HepG2 (cell line): Measurements from ENCODE around the gene C10orf67. TPM values are rescaled to one million over a fixed set of nuclear protein-coding genes. Genes with fewer than 3 reads are reported as not detected.

Source experiments
- EEA1 ChIP-seq: sonication (generic); formaldehyde crosslinking; IDR thresholded peaks from 2 replicates; pipeline ENCODE4 v1.5.1; 2020; ENCODE audit warnings: mild to moderate bottlenecking, missing genetic modification reagents, borderline replicate concordance
- GATAD1 ChIP-seq: IDR thresholded peaks from 2 replicates; pipeline ENCODE4 v1.6.1; 2016; ENCODE audit warnings: missing genetic modification reagents, missing compliant biosample characterization
- MLLT10 ChIP-seq: sonication (generic); formaldehyde crosslinking; IDR thresholded peaks from 2 replicates; pipeline ENCODE4 v1.4.0; 2020; ENCODE audit warnings: missing genetic modification reagents
- NFE2 ChIP-seq: sonication (generic); formaldehyde crosslinking; IDR thresholded peaks from 2 replicates; pipeline ENCODE4 v1.4.0; 2020; ENCODE audit warnings: missing genetic modification reagents
- PHF21A ChIP-seq: sonication (generic); formaldehyde crosslinking; IDR thresholded peaks from 2 replicates; pipeline ENCODE4 v1.5.0; 2020; ENCODE audit warnings: mild to moderate bottlenecking, missing genetic modification reagents
- PRMT3 ChIP-seq: sonication (generic); formaldehyde crosslinking; IDR thresholded peaks from 2 replicates; pipeline ENCODE4 v1.8.1; 2022; ENCODE audit warnings: low read depth, mild to moderate bottlenecking, moderate library complexity, missing genetic modification reagents, borderline replicate concordance
- RNF2 ChIP-seq: fragments of 450-650 bp; conservative IDR thresholded peaks from 2 replicates; pipeline ENCODE4 v1.6.1; 2016; ENCODE audit warnings: low read depth
- YY1 ChIP-seq: IDR thresholded peaks from 2 replicates; pipeline ENCODE4 v1.6.1; 2011; ENCODE audit warnings: low read length, low read depth, moderate library complexity, mild to moderate bottlenecking; ENCODE audit not compliant: insufficient read depth, insufficient replicate concordance
- ZBTB38 ChIP-seq: sonication (generic); formaldehyde crosslinking; IDR thresholded peaks from 2 replicates; pipeline ENCODE4 v1.5.1; 2020; ENCODE audit warnings: mild to moderate bottlenecking, missing genetic modification reagents
- ZNF234 ChIP-seq: sonication (generic); formaldehyde crosslinking; conservative IDR thresholded peaks from 2 replicates; pipeline ENCODE4 v1.5.1; 2020; ENCODE audit warnings: mild to moderate bottlenecking, missing genetic modification reagents
- ZNF337 ChIP-seq: sonication (generic); formaldehyde crosslinking; IDR thresholded peaks from 2 replicates; pipeline ENCODE4 v1.5.1; 2020; ENCODE audit warnings: missing genetic modification reagents, low read depth, mild to moderate bottlenecking, borderline replicate concordance
- ZNF468 ChIP-seq: sonication (generic); formaldehyde crosslinking; IDR thresholded peaks from 2 replicates; pipeline ENCODE4 v1.8.0; 2022; ENCODE audit warnings: mild to moderate bottlenecking, moderate library complexity, missing genetic modification reagents
- ZNF629 ChIP-seq: sonication (generic); formaldehyde crosslinking; conservative IDR thresholded peaks from 2 replicates; pipeline ENCODE4 v1.5.0; 2020; ENCODE audit warnings: missing genetic modification reagents
- ZNF777 ChIP-seq: sonication (generic); formaldehyde crosslinking; IDR thresholded peaks from 2 replicates; pipeline ENCODE4 v1.4.0; 2020; ENCODE audit warnings: missing genetic modification reagents
- ZNF816 ChIP-seq: sonication (generic); formaldehyde crosslinking; IDR thresholded peaks from 2 replicates; pipeline ENCODE4 v1.8.0; 2022; ENCODE audit warnings: missing genetic modification reagents, mild to moderate bottlenecking, borderline replicate concordance
- polyA plus RNA-seq, 8 experiments: library from polyadenylated mRNA; depleted of rRNA in 3 of 8; stranded (reverse) in 7 of 8; unstranded in 1 of 8; fragments of >200 nt; fragmentation: Illumina TruSeq in 4 of 8; extraction: Trizol in 4 of 8; gene quantifications; 2 replicates each; pipeline versions ENCODE4 v1.2.1 to v1.2.3, GENCODE V29; 2011 to 2016; ENCODE audit warnings: low read depth in 4 of 8, missing spikeins in 1 of 8, mixed read lengths in 1 of 8; ENCODE audit not compliant: insufficient read depth in 1 of 8
- total RNA-seq, 5 experiments: library from RNA; depleted of rRNA; stranded (reverse); fragments of >200 nt; fragmentation: Illumina TruSeq; extraction: Trizol; gene quantifications; 2 replicates each; pipeline ENCODE4 v1.2.3, GENCODE V29; 2016; ENCODE audit warnings: low read depth in 1 of 5
- TF ChIP-seq, protein P1 (sequence below): sonication (generic); formaldehyde crosslinking; IDR thresholded peaks from 2 replicates; pipeline ENCODE4 v1.4.0; 2020; ENCODE audit warnings: missing genetic modification reagents, mild to moderate bottlenecking, borderline replicate concordance
- TF ChIP-seq, protein P2 (sequence below): sonication (generic); formaldehyde crosslinking; IDR thresholded peaks from 2 replicates; pipeline ENCODE4 v1.8.1; 2023; ENCODE audit warnings: missing genetic modification reagents, mild to moderate bottlenecking, borderline replicate concordance
- TF ChIP-seq, protein P3 (sequence below): IDR thresholded peaks from 2 replicates; pipeline ENCODE4 v1.6.1; 2016; ENCODE audit warnings: mild to moderate bottlenecking, missing biosample characterization, missing genetic modification reagents
- TF ChIP-seq, protein P4 (sequence below): sonication (generic); formaldehyde crosslinking; conservative IDR thresholded peaks from 2 replicates; pipeline ENCODE4 v1.4.0; 2020; ENCODE audit warnings: missing genetic modification reagents
- TF ChIP-seq, protein P5 (sequence below): IDR thresholded peaks from 2 replicates; pipeline ENCODE4 v1.6.1; 2018; ENCODE audit warnings: missing genetic modification reagents, mild to moderate bottlenecking, missing compliant biosample characterization
- TF ChIP-seq, protein P6 (sequence below): sonication (generic); formaldehyde crosslinking; IDR thresholded peaks from 2 replicates; pipeline ENCODE4 v1.4.0; 2020; ENCODE audit warnings: missing genetic modification reagents

Gene C10orf67
- total and polyA plus RNA-seq, 2 of the 13 experiments (the other 11 are each of a cell fraction or from before 2014, with no cell fraction given), result not detected

DNA sequence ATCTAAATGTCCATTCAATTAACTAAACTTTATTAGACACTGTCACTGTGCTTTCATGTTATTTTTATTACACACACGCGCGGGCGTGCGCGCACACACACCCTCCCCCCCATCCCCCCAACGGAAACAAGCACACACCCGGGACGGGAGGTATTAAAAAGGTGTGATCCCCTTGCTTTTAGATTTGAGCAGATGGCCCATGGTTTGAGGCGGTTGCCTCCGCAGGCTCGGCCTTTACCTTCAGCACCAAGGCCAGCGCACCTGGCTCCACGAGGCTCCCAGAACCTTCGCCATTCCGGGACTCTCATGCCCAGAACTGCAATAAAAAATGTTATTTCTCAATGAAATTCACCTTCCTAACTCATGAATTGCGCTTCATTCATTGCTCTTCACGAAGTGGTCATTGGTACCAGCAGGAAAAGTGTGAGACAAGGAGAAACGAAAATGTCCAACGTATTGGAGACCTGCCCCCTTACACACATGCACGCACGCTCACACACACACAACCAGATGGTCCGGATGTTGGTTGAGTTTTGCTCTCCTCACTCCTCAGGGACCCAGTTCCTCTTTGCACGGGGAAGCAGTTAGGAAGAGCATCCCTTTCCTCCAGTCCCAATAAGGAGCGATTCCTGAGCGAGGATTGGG, 173.2 kb downstream of the C10orf67 start (continued):
- TF ChIP-seq, protein P1, sequence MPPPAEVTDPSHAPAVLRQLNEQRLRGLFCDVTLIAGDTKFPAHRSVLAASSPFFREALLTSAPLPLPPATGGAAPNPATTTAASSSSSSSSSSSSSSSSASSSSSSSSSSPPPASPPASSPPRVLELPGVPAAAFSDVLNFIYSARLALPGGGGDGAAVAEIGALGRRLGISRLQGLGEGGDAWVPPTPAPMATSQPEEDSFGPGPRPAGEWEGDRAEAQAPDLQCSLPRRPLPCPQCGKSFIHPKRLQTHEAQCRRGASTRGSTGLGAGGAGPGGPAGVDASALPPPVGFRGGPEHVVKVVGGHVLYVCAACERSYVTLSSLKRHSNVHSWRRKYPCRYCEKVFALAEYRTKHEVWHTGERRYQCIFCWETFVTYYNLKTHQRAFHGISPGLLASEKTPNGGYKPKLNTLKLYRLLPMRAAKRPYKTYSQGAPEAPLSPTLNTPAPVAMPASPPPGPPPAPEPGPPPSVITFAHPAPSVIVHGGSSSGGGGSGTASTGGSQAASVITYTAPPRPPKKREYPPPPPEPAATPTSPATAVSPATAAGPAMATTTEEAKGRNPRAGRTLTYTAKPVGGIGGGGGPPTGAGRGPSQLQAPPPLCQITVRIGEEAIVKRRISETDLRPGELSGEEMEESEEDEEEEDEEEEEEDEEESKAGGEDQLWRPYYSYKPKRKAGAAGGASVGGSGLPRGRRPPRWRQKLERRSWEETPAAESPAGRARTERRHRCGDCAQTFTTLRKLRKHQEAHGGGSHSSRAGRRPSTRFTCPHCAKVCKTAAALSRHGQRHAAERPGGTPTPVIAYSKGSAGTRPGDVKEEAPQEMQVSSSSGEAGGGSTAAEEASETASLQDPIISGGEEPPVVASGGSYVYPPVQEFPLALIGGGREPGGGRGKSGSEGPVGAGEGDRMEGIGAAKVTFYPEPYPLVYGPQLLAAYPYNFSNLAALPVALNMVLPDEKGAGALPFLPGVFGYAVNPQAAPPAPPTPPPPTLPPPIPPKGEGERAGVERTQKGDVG, result no peak
- TF ChIP-seq GATAD1 (CRISPR knock-in tag), result no peak
- no peak for TF ChIP-seq PRMT3
- TF ChIP-seq ZNF777 (CRISPR knock-in tag), result no peak
- no peak for TF ChIP-seq ZBTB38 (CRISPR knock-in tag)
- no peak for TF ChIP-seq EEA1 (CRISPR knock-in tag)
- no peak for TF ChIP-seq ZNF816 (CRISPR knock-in tag)
- no peak for TF ChIP-seq ZNF629
- TF ChIP-seq, protein P2, sequence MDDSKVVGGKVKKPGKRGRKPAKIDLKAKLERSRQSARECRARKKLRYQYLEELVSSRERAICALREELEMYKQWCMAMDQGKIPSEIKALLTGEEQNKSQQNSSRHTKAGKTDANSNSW (CRISPR knock-in tag), result no peak
- TF ChIP-seq NFE2 (CRISPR knock-in tag), result no peak
- no peak for TF ChIP-seq ZNF337 (CRISPR knock-in tag)
- TF ChIP-seq MLLT10 (CRISPR knock-in tag), result no peak
- no peak for TF ChIP-seq YY1
- TF ChIP-seq, protein P3, sequence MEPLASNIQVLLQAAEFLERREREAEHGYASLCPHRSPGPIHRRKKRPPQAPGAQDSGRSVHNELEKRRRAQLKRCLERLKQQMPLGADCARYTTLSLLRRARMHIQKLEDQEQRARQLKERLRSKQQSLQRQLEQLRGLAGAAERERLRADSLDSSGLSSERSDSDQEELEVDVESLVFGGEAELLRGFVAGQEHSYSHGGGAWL (CRISPR knock-in tag), result no peak; the same call in 1 of the 2 replicates
- TF ChIP-seq, protein P4, sequence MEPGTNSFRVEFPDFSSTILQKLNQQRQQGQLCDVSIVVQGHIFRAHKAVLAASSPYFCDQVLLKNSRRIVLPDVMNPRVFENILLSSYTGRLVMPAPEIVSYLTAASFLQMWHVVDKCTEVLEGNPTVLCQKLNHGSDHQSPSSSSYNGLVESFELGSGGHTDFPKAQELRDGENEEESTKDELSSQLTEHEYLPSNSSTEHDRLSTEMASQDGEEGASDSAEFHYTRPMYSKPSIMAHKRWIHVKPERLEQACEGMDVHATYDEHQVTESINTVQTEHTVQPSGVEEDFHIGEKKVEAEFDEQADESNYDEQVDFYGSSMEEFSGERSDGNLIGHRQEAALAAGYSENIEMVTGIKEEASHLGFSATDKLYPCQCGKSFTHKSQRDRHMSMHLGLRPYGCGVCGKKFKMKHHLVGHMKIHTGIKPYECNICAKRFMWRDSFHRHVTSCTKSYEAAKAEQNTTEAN (CRISPR knock-in tag), result 0 out of 2 replicates have a peak, but pooled peaks have one; percentile 23
- TF ChIP-seq, protein P5, sequence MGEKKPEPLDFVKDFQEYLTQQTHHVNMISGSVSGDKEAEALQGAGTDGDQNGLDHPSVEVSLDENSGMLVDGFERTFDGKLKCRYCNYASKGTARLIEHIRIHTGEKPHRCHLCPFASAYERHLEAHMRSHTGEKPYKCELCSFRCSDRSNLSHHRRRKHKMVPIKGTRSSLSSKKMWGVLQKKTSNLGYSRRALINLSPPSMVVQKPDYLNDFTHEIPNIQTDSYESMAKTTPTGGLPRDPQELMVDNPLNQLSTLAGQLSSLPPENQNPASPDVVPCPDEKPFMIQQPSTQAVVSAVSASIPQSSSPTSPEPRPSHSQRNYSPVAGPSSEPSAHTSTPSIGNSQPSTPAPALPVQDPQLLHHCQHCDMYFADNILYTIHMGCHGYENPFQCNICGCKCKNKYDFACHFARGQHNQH (CRISPR knock-in tag), result no peak
- TF ChIP-seq, protein P6, sequence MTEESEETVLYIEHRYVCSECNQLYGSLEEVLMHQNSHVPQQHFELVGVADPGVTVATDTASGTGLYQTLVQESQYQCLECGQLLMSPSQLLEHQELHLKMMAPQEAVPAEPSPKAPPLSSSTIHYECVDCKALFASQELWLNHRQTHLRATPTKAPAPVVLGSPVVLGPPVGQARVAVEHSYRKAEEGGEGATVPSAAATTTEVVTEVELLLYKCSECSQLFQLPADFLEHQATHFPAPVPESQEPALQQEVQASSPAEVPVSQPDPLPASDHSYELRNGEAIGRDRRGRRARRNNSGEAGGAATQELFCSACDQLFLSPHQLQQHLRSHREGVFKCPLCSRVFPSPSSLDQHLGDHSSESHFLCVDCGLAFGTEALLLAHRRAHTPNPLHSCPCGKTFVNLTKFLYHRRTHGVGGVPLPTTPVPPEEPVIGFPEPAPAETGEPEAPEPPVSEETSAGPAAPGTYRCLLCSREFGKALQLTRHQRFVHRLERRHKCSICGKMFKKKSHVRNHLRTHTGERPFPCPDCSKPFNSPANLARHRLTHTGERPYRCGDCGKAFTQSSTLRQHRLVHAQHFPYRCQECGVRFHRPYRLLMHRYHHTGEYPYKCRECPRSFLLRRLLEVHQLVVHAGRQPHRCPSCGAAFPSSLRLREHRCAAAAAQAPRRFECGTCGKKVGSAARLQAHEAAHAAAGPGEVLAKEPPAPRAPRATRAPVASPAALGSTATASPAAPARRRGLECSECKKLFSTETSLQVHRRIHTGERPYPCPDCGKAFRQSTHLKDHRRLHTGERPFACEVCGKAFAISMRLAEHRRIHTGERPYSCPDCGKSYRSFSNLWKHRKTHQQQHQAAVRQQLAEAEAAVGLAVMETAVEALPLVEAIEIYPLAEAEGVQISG, result no peak
- no peak for TF ChIP-seq ZNF234 (CRISPR knock-in tag)
- no peak for TF ChIP-seq PHF21A (CRISPR knock-in tag)
- TF ChIP-seq RNF2, result no peak
- TF ChIP-seq ZNF468, result no peak
